Chondrocyte (in vitro differentiated cells): ENCODE results near the gene CYB561. TPM values are rescaled to one million over a fixed set of nuclear protein-coding genes. Genes with fewer than 3 reads are reported as not detected.
A peak's percentile ranks its signal among the peaks of the same experiment; 100 is the strongest.

Experiments
- DNase-seq: peaks from one replicate; pipeline ENCODE4 v3.0.0; 2021; ENCODE audit warnings: mixed read lengths, low spot score
- H3K27ac Mint-ChIP-seq: one replicate; pipeline ENCODE4 v1.8.0; 2021; ENCODE audit warnings: mild to moderate bottlenecking, moderate library complexity, mixed read lengths; ENCODE audit not compliant: unreplicated experiment
- H3K27me3 Mint-ChIP-seq: 2 replicates; pipeline ENCODE4 v1.8.0; 2021; ENCODE audit warnings: low read depth, mixed read lengths
- H3K36me3 Mint-ChIP-seq: 2 replicates; pipeline ENCODE4 v1.8.0; 2021; ENCODE audit warnings: low read depth, mixed read lengths
- H3K4me1 Mint-ChIP-seq: 2 replicates; pipeline ENCODE4 v1.8.0; 2021; ENCODE audit warnings: low read depth, mild to moderate bottlenecking, mixed read lengths
- H3K4me3 Mint-ChIP-seq: one replicate; pipeline ENCODE4 v1.8.0; 2021; ENCODE audit warnings: mild to moderate bottlenecking, moderate library complexity, mixed read lengths; ENCODE audit not compliant: unreplicated experiment
- H3K9me3 Mint-ChIP-seq: 2 replicates; pipeline ENCODE4 v1.8.0; 2021; ENCODE audit warnings: low read depth, mixed read lengths
- CTCF ChIP-seq: fragments of 200-600 bp; sonication (generic); IDR thresholded peaks from 2 replicates; pipeline ENCODE4 v1.5.0; 2021; ENCODE audit warnings: antibody characterized with exemption, mild to moderate bottlenecking, moderate library complexity
- total RNA-seq: library from RNA; stranded (reverse); gene quantifications from 3 replicates; pipeline ENCODE4 v1.2.1, GENCODE V29; 2021

Gene CYB561
- total RNA-seq, 1 donor from 2014 or later = 10.1 TPM

DNA sequence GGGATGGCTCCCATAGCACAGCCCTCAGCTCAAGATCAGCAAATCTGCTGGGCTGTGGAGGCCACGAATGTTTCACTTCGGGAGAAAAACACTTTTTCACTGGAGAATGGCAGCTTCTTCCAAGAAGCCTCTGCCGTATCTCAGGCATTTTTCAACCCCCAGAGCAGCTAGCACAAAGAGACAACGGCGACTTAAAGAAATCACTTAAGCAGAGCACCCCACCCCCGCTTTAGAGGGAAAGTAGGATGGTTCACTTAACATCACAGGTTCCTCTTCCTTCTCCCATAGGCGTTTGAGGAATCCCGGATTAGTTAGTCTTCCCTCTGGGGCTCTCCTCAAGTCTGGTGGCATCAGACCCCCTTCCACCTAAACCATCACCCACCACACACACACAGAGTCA lies 27.6 kb downstream of the CYB561 start:
- H3K36me3 Mint-ChIP-seq = peaks cover 34% of the 10 kb centered on the region
- no peak overlapping the region for H3K27ac Mint-ChIP-seq
- no peak for DNase-seq
- H3K9me3 Mint-ChIP-seq = no peaks in the 10 kb centered on the region
- H3K27me3 Mint-ChIP-seq = no peaks in the 10 kb centered on the region
- TF ChIP-seq CTCF = no peak
- no peak overlapping the region for H3K4me3 Mint-ChIP-seq
- no peaks in the 10 kb centered on the region for H3K4me1 Mint-ChIP-seq

DNA sequence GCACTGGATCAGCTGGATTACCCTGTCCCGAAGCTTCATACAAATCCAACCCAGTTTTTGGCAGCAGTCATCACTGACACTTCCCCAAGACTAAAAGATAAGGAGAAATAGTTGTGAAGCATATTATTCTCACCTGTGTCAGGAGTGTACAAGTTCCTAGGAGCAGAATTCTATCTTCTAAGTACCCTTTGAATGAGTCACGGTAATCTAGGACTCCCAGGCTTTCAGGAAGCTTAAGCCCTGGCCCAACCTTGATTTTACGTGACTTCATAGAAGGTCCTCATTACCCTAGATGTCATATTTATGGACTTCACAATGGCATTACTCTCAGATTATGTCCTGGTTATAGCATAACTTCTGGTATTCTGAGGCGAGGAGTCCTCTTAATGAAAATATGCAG lies 31.9 kb downstream of the CYB561 start:
- H3K27me3 Mint-ChIP-seq = no peaks in the 10 kb centered on the region
- no peak for TF ChIP-seq CTCF
- H3K4me1 Mint-ChIP-seq = no peaks in the 10 kb centered on the region
- H3K27ac Mint-ChIP-seq = no peak overlapping the region
- H3K36me3 Mint-ChIP-seq = peaks cover 28% of the 10 kb centered on the region
- no peak overlapping the region for H3K4me3 Mint-ChIP-seq
- no peak for DNase-seq
- H3K9me3 Mint-ChIP-seq = no peaks in the 10 kb centered on the region

GRCh38 chr17:63413128-63413527 lies 33.0 kb downstream of the CYB561 start:
- no peaks in the 10 kb centered on the region for H3K4me1 Mint-ChIP-seq
- no peaks in the 10 kb centered on the region for H3K27me3 Mint-ChIP-seq
- H3K27ac Mint-ChIP-seq = no peak overlapping the region
- no peak for DNase-seq
- no peaks in the 10 kb centered on the region for H3K9me3 Mint-ChIP-seq
- peaks cover 22% of the 10 kb centered on the region for H3K36me3 Mint-ChIP-seq
- TF ChIP-seq CTCF = no peak
- no peak overlapping the region for H3K4me3 Mint-ChIP-seq

- Mint-ChIP-seq H3K9me3 (no peaks in the 10 kb centered on the region), H3K4me1 (no peaks in the 10 kb centered on the region), H3K4me3 (no peak overlapping the region), H3K36me3 (peaks cover 19% of the 10 kb centered on the region), H3K27ac (no peak overlapping the region), H3K27me3 (no peaks in the 10 kb centered on the region)
- no peak for TF ChIP-seq CTCF
- DNase-seq = no peak
Measured at GRCh38 chr17:63412234-63412633, 33.9 kb downstream of the CYB561 start.

DNA sequence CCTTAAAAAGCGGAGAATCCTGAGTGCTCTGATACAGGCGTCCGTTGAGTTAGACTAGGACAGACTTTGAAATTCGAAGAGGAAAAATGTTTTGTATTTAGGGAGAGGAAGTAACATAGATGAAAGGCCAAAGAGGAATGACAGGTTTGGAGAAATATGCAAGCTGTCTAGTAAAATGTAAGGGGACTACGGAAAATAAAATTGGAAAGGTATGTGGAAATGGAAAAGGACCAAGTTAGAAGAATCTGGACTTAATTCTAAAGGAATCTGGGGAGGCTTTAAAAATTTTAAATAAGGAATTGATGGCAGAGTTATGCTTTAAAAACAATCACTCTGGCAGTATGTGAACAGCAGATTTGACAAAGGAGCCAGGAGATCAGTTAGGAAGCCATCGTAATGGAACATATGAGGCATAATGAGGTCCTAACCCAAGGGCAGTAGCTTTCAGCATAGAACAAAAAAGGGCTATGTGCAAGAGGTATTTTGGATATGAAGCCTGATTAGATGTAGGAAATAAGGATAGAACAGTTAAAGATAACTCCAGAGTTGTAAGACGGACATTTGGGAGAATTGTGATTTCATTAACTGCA lies 38.3 kb downstream of the CYB561 start:
- Mint-ChIP-seq H3K4me3 (no peak overlapping the region), H3K4me1 (peaks cover under 1% of the 10 kb centered on the region), H3K27me3 (no peaks in the 10 kb centered on the region), H3K36me3 (peaks cover 15% of the 10 kb centered on the region), H3K27ac (peak overlapping the region; percentile 46), H3K9me3 (no peaks in the 10 kb centered on the region)
- DNase-seq = no peak
- no peak for TF ChIP-seq CTCF
